CD4-positive, alpha-beta T cell treated with Interleukin-17A for 4 hours (primary cell): ENCODE measurements around the gene TCF7L1.

Source experiments
- DNase-seq: peaks from one replicate; pipeline ENCODE4 v3.0.0-alpha.2; 2020; ENCODE audit warnings: mixed read lengths

Gene TCF7L1

GRCh38 chr2:85257359-85257969 is 124.3 kb downstream of the TCF7L1 start:
- no peak for DNase-seq

GRCh38 chr2:85257970-85258605 is 124.9 kb downstream of the TCF7L1 start:
- DNase-seq = no peak

- DNase-seq = no peak
Measured at GRCh38 chr2:85259101-85259590, 126.0 kb downstream of the TCF7L1 start.

GRCh38 chr2:85259879-85260278 is 126.7 kb downstream of the TCF7L1 start:
- DNase-seq = no peak

- no peak for DNase-seq
Measured at GRCh38 chr2:85263591-85263990, 130.4 kb downstream of the TCF7L1 start.

GRCh38 chr2:85264471-85264870 is 131.3 kb downstream of the TCF7L1 start:
- DNase-seq = no peak

GRCh38 chr2:85265304-85265703 is 132.1 kb downstream of the TCF7L1 start:
- DNase-seq = no peak

- peak; percentile 85 for DNase-seq
Measured at GRCh38 chr2:85266146-85267041, 133.2 kb downstream of the TCF7L1 start.

- DNase-seq = no peak
Measured at GRCh38 chr2:85269959-85270358, 136.8 kb downstream of the TCF7L1 start.

- no peak for DNase-seq
Measured at GRCh38 chr2:85272357-85272756, 139.2 kb downstream of the TCF7L1 start.

GRCh38 chr2:85273738-85274731 is 140.8 kb downstream of the TCF7L1 start:
- DNase-seq = no peak

GRCh38 chr2:85275984-85276540 is 142.9 kb downstream of the TCF7L1 start:
- DNase-seq = no peak

- DNase-seq = no peak
Measured at GRCh38 chr2:85276571-85277118, 143.5 kb downstream of the TCF7L1 start.

GRCh38 chr2:85277416-85278158 is 144.4 kb downstream of the TCF7L1 start:
- no peak for DNase-seq

- DNase-seq = no peak
Measured at GRCh38 chr2:85278361-85278760, 145.2 kb downstream of the TCF7L1 start.

GRCh38 chr2:85281553-85281952 is 148.4 kb downstream of the TCF7L1 start:
- no peak for DNase-seq

GRCh38 chr2:85282914-85283313 is 149.7 kb downstream of the TCF7L1 start:
- DNase-seq = no peak

GRCh38 chr2:85283641-85284040 is 150.4 kb downstream of the TCF7L1 start:
- DNase-seq = no peak

- no peak for DNase-seq
Measured at GRCh38 chr2:85286918-85287317, 153.7 kb downstream of the TCF7L1 start.

- no peak for DNase-seq
Measured at GRCh38 chr2:85287721-85288120, 154.5 kb downstream of the TCF7L1 start.

- DNase-seq = no peak
Measured at GRCh38 chr2:85288244-85288725, 155.1 kb downstream of the TCF7L1 start.
